ENCODE data around the gene CEP95. TPM values are rescaled to one million over a fixed set of nuclear protein-coding genes. Genes with fewer than 3 reads are reported as not detected.

CEP95 gene
- total RNA-seq, 4 donors from 2014 or later, result 6.5 to 18.8 (median 17.7) TPM

DNA sequence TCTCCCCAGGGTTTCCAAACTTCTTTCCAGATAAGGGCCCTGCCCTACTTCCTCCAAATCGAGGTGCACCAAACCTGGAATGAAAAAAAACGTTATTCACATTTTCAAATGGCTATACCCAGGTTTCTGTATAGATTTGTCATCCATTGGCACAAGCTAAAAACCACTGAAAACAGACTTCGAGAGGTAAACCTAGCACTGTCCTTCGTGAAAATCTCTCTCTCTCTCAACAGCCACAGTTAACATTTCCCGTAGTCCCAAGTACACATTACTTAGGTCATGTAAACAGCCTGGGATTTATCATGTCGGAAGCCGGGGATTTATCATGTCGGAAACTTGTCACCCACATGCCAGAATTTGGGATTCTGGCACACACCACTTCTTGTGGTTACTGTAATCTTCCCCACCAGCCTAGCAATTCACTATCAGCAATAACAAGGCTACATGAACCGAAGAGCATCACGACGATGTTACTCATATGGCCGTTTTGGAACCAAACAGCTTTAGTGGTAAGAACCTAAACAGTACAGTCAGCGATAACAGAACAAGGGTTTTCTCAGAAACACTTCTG is 1.9 kb upstream of the CEP95 start:
- TF ChIP-seq, protein P1, sequence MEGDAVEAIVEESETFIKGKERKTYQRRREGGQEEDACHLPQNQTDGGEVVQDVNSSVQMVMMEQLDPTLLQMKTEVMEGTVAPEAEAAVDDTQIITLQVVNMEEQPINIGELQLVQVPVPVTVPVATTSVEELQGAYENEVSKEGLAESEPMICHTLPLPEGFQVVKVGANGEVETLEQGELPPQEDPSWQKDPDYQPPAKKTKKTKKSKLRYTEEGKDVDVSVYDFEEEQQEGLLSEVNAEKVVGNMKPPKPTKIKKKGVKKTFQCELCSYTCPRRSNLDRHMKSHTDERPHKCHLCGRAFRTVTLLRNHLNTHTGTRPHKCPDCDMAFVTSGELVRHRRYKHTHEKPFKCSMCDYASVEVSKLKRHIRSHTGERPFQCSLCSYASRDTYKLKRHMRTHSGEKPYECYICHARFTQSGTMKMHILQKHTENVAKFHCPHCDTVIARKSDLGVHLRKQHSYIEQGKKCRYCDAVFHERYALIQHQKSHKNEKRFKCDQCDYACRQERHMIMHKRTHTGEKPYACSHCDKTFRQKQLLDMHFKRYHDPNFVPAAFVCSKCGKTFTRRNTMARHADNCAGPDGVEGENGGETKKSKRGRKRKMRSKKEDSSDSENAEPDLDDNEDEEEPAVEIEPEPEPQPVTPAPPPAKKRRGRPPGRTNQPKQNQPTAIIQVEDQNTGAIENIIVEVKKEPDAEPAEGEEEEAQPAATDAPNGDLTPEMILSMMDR (IDR thresholded peaks at IDR 0.05 in 4 of 5, conservative IDR thresholded peaks at IDR 0.05 in 1 of 5), result no peak
- no peak for TF ChIP-seq POLR2A (IDR thresholded peaks at IDR 0.05)
- Histone ChIP-seq H3K27ac (peak overlapping the region; percentile 97 to 100 (median 99)), H3K9me3 (no peaks in the 10 kb centered on the region), H3K4me3 (peak overlapping the region; percentile 89 to 98 (median 96)), H3K36me3 (peaks cover 7 to 57% of the 10 kb centered on the region in 2 donors), H3K27me3 (no peaks in the 10 kb centered on the region), H3K4me1 (peaks cover 40% of the 10 kb centered on the region in 2 donors)
- intact Hi-C loops (cut with DNase I; ENCODE audit: low total_unique reads), result loop anchor here (5.0 to 10.0 kb wide), 5 partner anchors 157 to 1057 kb away; partner anchors contain the start of genes AXIN2, FTSJ3, PSMC5 and SMARCD2
- DNase-seq, result no peak
- in situ Hi-C loops (cut with MboI; ENCODE audit: low sequenced_read_pairs in 4 of 4), result loop anchor here in 2 of 4 donors (10.0 to 25.0 kb wide), 2 partner anchors 140 to 668 kb away; partner anchors contain the start of genes FTSJ3 (in 1 of the 2), PSMC5 (in 1 of the 2) and SMARCD2 (in 1 of the 2)
- no peak for ATAC-seq

DNA sequence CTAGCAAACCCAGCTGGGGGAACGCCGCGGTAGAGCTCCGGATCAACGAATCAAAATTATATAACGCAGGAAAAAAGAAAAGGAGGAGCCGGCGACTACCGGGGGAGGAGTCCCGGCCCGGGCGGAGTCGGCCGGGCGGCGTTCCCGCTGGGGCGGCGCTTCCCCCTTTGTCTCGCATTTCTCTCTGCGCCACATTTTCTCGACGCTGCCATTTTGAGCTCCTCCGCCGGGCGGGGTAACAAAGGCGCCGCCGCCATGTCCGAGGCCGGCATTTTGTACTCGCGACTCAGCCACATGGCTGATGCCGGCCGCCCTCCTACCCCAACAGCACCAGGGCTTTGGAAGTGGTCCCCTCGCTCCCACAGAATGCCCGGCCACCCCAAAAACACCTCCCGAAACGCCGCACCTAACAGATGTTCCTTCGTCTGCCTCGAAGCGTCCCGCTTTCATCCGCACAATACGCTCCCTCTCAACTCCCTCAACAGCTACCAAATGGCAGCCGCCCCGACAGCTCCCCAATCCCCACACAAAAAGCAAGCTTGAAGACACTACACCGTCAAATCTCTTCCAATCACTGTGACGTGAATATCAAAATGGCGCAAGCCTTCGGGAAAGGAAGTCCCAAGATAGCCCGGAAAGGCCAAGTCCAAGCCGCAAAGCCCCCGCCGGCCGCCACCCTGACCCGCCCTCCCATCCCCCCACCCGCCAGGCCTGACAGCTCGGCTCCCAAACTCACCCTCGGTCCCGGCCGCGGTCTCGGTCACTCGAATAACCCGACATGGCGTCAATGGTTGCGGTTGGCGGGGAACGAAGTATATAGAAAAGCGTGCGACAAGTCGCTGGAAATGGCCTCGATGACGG is 1.2 kb upstream of the CEP95 start:
- H3K36me3 ChIP-seq, result peaks cover 7 to 57% of the 10 kb centered on the region in 2 donors
- peak overlapping the region; percentile 97 to 100 (median 99) for H3K27ac ChIP-seq
- in situ Hi-C loops (cut with MboI; ENCODE audit: low sequenced_read_pairs in 4 of 4) (loop anchor here in 2 of 4 donors (10.0 to 25.0 kb wide), 2 partner anchors 139 to 668 kb away; partner anchors contain the start of genes FTSJ3 (in 1 of the 2), PSMC5 (in 1 of the 2) and SMARCD2 (in 1 of the 2)), intact Hi-C loops (cut with DNase I; ENCODE audit: low total_unique reads) (loop anchor here (1.0 to 10.0 kb wide), 6 partner anchors 8 to 1057 kb away; partner anchors contain the start of genes AXIN2, FTSJ3, POLG2 and PSMC5)
- peaks cover 36 to 40% of the 10 kb centered on the region in 2 donors for H3K4me1 ChIP-seq
- H3K9me3 ChIP-seq, result no peaks in the 10 kb centered on the region
- ATAC-seq, result peak; percentile 59 to 60
- H3K4me3 ChIP-seq, result peak overlapping the region; percentile 89 to 98 (median 96)
- no peaks in the 10 kb centered on the region for H3K27me3 ChIP-seq
- TF ChIP-seq, protein P1 (IDR thresholded peaks at IDR 0.05 in 4 of 5, conservative IDR thresholded peaks at IDR 0.05 in 1 of 5), result peak in 2 of 5 experiments; percentile 3 to 17
- TF ChIP-seq POLR2A (IDR thresholded peaks at IDR 0.05), result peak; percentile 71 to 86
- peak; percentile 84 to 91 for DNase-seq

DNA sequence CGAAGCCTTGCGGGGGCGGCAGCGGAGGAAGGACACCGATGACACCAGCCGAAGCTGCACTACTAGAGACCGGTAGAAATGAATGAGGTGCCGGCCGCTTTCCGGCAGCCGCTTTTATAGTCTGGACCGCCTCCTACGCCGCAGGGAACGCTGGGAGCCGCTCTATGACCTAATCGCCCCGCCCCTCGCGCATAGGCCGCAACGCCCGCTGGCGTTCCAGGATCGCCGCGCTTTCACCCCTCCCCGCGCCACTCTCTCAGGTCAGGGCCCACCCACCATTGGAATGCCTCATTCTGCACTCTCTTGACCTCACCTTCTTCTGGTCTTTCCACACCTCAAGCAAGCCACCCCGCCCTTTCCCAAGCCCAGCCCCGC is 589 bp upstream of the CEP95 start, which contains the start of gene DDX5:
Gene DDX5 (minus strand): TSS at position 89 of the 375 bp plus-strand sequence. CDS start 170 bp downstream, outside the sequence.
- H3K27ac ChIP-seq, result peak within 1 kb of the TSS; percentile 97 to 100 (median 99)
- intact Hi-C loops (cut with DNase I; ENCODE audit: low total_unique reads) (loop anchor here (1.0 to 10.0 kb wide), 6 partner anchors 9 to 1056 kb away; partner anchors contain the start of genes AXIN2, FTSJ3, POLG2 and PSMC5), in situ Hi-C loops (cut with MboI; ENCODE audit: low sequenced_read_pairs in 4 of 4) (loop anchor here in 2 of 4 donors (10.0 to 25.0 kb wide), 2 partner anchors 139 to 669 kb away; partner anchors contain the start of genes FTSJ3 (in 1 of the 2), PSMC5 (in 1 of the 2) and SMARCD2 (in 1 of the 2))
- no peaks in the 10 kb centered on the region for H3K27me3 ChIP-seq
- DNase-seq, result peak; percentile 97
- H3K4me3 ChIP-seq, result peak within 1 kb of the TSS; percentile 89 to 98 (median 96)
- TF ChIP-seq, protein P1 (IDR thresholded peaks at IDR 0.05 in 4 of 5, conservative IDR thresholded peaks at IDR 0.05 in 1 of 5), result no peak
- TF ChIP-seq POLR2A (IDR thresholded peaks at IDR 0.05), result peak; percentile 91 to 92
- H3K36me3 ChIP-seq, result peaks cover 7 to 57% of the 10 kb centered on the region in 2 donors
- no peaks in the 10 kb centered on the region for H3K9me3 ChIP-seq
- ATAC-seq, result peak; percentile 70 to 72
- peaks cover 36 to 40% of the 10 kb centered on the region in 2 donors for H3K4me1 ChIP-seq

DNA sequence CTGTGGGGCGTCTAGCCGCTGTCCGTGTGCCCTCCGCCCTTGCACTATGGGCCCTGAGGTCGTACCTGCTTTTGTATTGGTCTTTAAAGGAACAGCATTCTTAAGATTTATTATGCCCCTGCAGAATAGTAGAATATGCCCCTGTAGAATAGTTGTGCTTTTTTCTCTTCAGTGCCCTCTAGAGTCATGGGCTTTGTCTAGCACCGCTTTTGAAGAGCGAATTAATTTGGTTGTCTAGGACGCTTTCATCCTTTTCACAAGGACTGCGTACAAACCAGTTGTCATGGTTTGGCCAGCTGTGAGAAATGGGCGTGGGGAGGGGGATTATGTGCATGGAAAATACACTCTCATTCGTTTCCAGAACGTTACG is 621 bp downstream of the CEP95 start:
- peaks cover 7 to 57% of the 10 kb centered on the region in 2 donors for H3K36me3 ChIP-seq
- H3K4me1 ChIP-seq, result peaks cover 31 to 40% of the 10 kb centered on the region in 2 donors

More for the DNA sequence above, 621 bp downstream of the CEP95 start:
- intact Hi-C loops (cut with DNase I; ENCODE audit: low total_unique reads) (loop anchor here (5.0 to 10.0 kb wide), 5 partner anchors 155 to 1055 kb away; partner anchors contain the start of genes AXIN2, FTSJ3, PSMC5 and SMARCD2), in situ Hi-C loops (cut with MboI; ENCODE audit: low sequenced_read_pairs in 4 of 4) (loop anchor here in 2 of 4 donors (10.0 to 25.0 kb wide), 2 partner anchors 137 to 670 kb away; partner anchors contain the start of genes FTSJ3 (in 1 of the 2), PSMC5 (in 1 of the 2) and SMARCD2 (in 1 of the 2))
- ATAC-seq (peak; percentile 26 to 30), DNase-seq (no peak)
- no peaks in the 10 kb centered on the region for H3K27me3 ChIP-seq
- TF ChIP-seq POLR2A (IDR thresholded peaks at IDR 0.05), result no peak
- TF ChIP-seq, protein P1 (IDR thresholded peaks at IDR 0.05 in 4 of 5, conservative IDR thresholded peaks at IDR 0.05 in 1 of 5), result peak in 1 of 5 experiments; percentile 32
- peak overlapping the region; percentile 89 to 98 (median 96) for H3K4me3 ChIP-seq
- H3K9me3 ChIP-seq, result no peaks in the 10 kb centered on the region
- peak overlapping the region; percentile 97 to 100 (median 99) for H3K27ac ChIP-seq
